HG02759 (cell line): ENCODE data around the gene NUP93.

Source experiments
- ATAC-seq: cut with Tn5 transposase; IDR thresholded peaks from one replicate; pipeline ENCODE4 v1.9.1; 2021; ENCODE audit warnings: mild to moderate bottlenecking, moderate library complexity; ENCODE audit not compliant: unreplicated experiment

Gene NUP93

GRCh38 chr16:56885446-56886162, 155.7 kb downstream of the NUP93 start:
- ATAC-seq, result no peak

GRCh38 chr16:56886296-56886695, 156.4 kb downstream of the NUP93 start:
- no peak for ATAC-seq

- ATAC-seq, result no peak
Measured at GRCh38 chr16:56886826-56887225, 156.9 kb downstream of the NUP93 start.

GRCh38 chr16:56888806-56889205, 158.9 kb downstream of the NUP93 start:
- peak; percentile 84 for ATAC-seq

- peak; percentile 38 for ATAC-seq
Measured at GRCh38 chr16:56889206-56889605, 159.3 kb downstream of the NUP93 start.

- ATAC-seq, result no peak
Measured at GRCh38 chr16:56891685-56892084, 161.8 kb downstream of the NUP93 start.

GRCh38 chr16:56892705-56893104, 162.8 kb downstream of the NUP93 start:
- ATAC-seq, result no peak

GRCh38 chr16:56894331-56894917, 164.5 kb downstream of the NUP93 start:
- no peak for ATAC-seq

- no peak for ATAC-seq
Measured at GRCh38 chr16:56895813-56896212, 165.9 kb downstream of the NUP93 start.

GRCh38 chr16:56896244-56896643, 166.3 kb downstream of the NUP93 start:
- no peak for ATAC-seq

- no peak for ATAC-seq
Measured at GRCh38 chr16:56897026-56897799, 167.3 kb downstream of the NUP93 start.

GRCh38 chr16:56898847-56899246, 168.9 kb downstream of the NUP93 start:
- peak; percentile 76 for ATAC-seq
